NT2/D1 (cell line): ENCODE results near the gene TRPM5.
A peak's percentile ranks its signal among the peaks of the same experiment; 100 is the strongest.

Experiments used
- DNase-seq: peaks from one replicate; pipeline ENCODE4 v3.0.0-alpha.2; 2011; ENCODE audit warnings: low read depth, low spot score
- H3K27me3 ChIP-seq: 2 replicates; pipeline ENCODE4 v1.6.0; 2011; ENCODE audit warnings: mild to moderate bottlenecking; ENCODE audit not compliant: insufficient read length, insufficient read depth
- H3K36me3 ChIP-seq: 2 replicates; pipeline ENCODE4 v1.6.1; 2011; ENCODE audit warnings: mild to moderate bottlenecking, low read length, mixed read lengths; ENCODE audit not compliant: insufficient read depth, insufficient read length
- H3K4me1 ChIP-seq: 2 replicates; pipeline ENCODE4 v1.5.1; 2011; ENCODE audit not compliant: insufficient read depth, insufficient read length
- H3K4me3 ChIP-seq: 2 replicates; pipeline ENCODE4 v1.5.1; 2011; ENCODE audit warnings: low read depth; ENCODE audit not compliant: insufficient read length
- H3K9ac ChIP-seq: 2 replicates; pipeline ENCODE4 v1.6.0; 2011; ENCODE audit warnings: low read depth; ENCODE audit not compliant: insufficient read length
- H3K9me3 ChIP-seq: 2 replicates; pipeline ENCODE4 v1.5.1; 2011; ENCODE audit warnings: mild to moderate bottlenecking, low read length; ENCODE audit not compliant: insufficient read depth
- SUZ12 ChIP-seq: IDR thresholded peaks from 2 replicates; pipeline ENCODE4 v1.6.1; 2011; ENCODE audit not compliant: insufficient read length, insufficient read depth; ENCODE audit errors: extremely low read depth
- YY1 ChIP-seq: IDR thresholded peaks from 2 replicates; pipeline ENCODE4 v1.6.1; 2011; ENCODE audit not compliant: insufficient read length, insufficient read depth
- ZNF274 ChIP-seq: IDR thresholded peaks from 2 replicates; pipeline ENCODE4 v1.6.1; 2011; ENCODE audit warnings: mild to moderate bottlenecking, low read depth, low read length

Gene TRPM5

GRCh38 chr11:2401436-2401984 is 42.8 kb downstream of the TRPM5 start:
- no peak for DNase-seq
- TF ChIP-seq ZNF274: no peak
- Histone ChIP-seq H3K4me3 (peak overlapping the region; percentile 100), H3K4me1 (peaks cover 17% of the 10 kb centered on the region), H3K9ac (peak overlapping the region; percentile 99), H3K9me3 (no peaks in the 10 kb centered on the region), H3K27me3 (no peaks in the 10 kb centered on the region), H3K36me3 (peaks cover 60% of the 10 kb centered on the region)

GRCh38 chr11:2400762-2401435 is 43.4 kb downstream of the TRPM5 start:
- Histone ChIP-seq H3K36me3 (peaks cover 66% of the 10 kb centered on the region), H3K9me3 (no peaks in the 10 kb centered on the region), H3K9ac (peak overlapping the region; percentile 99), H3K27me3 (no peaks in the 10 kb centered on the region), H3K4me1 (peaks cover 16% of the 10 kb centered on the region), H3K4me3 (peak overlapping the region; percentile 100)
- DNase-seq: no peak
- no peak for TF ChIP-seq SUZ12
- TF ChIP-seq ZNF274: no peak
- peak; percentile 63 for TF ChIP-seq YY1

- H3K36me3 ChIP-seq: peaks cover 72% of the 10 kb centered on the region
Observed at GRCh38 chr11:2400069-2400761, 44.1 kb downstream of the TRPM5 start, which contains the start of gene TSSC4. TSSC4 (plus strand) TSS chr11:2400750; CDS start chr11:2402634, 1,884 bp downstream.

GRCh38 chr11:2399488-2400068 is 44.7 kb downstream of the TRPM5 start:
- Histone ChIP-seq H3K9ac (peak overlapping the region; percentile 98), H3K36me3 (peaks cover 72% of the 10 kb centered on the region), H3K27me3 (no peaks in the 10 kb centered on the region), H3K4me3 (peak overlapping the region; percentile 93), H3K9me3 (no peaks in the 10 kb centered on the region), H3K4me1 (peaks cover 15% of the 10 kb centered on the region)
- no peak for DNase-seq
- TF ChIP-seq YY1 (no peak), ZNF274 (no peak), SUZ12 (no peak)

More at GRCh38 chr11:2400069-2400761, 44.1 kb downstream of the TRPM5 start, which contains the start of gene TSSC4:
- Histone ChIP-seq H3K9me3 (no peaks in the 10 kb centered on the region), H3K4me1 (peaks cover 15% of the 10 kb centered on the region), H3K9ac (peak within 1 kb of the TSS; percentile 99), H3K27me3 (no peaks in the 10 kb centered on the region), H3K4me3 (peak within 1 kb of the TSS; percentile 100)
- no peak for TF ChIP-seq SUZ12
- no peak for TF ChIP-seq ZNF274
- no peak for TF ChIP-seq YY1
- peak; percentile 100 for DNase-seq

- Histone ChIP-seq H3K27me3 (no peaks in the 10 kb centered on the region), H3K9me3 (no peaks in the 10 kb centered on the region), H3K4me1 (peaks cover 15% of the 10 kb centered on the region), H3K4me3 (peak overlapping the region; percentile 93), H3K9ac (peak overlapping the region; percentile 98), H3K36me3 (peaks cover 72% of the 10 kb centered on the region)
- TF ChIP-seq YY1 (no peak), SUZ12 (no peak), ZNF274 (no peak)
- no peak for DNase-seq
Observed at GRCh38 chr11:2398664-2399355, 45.5 kb downstream of the TRPM5 start.

- no peak for DNase-seq
- no peaks in the 10 kb centered on the region for H3K27me3 ChIP-seq
- no peaks in the 10 kb centered on the region for H3K9me3 ChIP-seq
- H3K4me1 ChIP-seq: peaks cover 14% of the 10 kb centered on the region
- H3K36me3 ChIP-seq: peaks cover 72% of the 10 kb centered on the region
- no peak for TF ChIP-seq YY1
- TF ChIP-seq SUZ12: no peak
- no peak for TF ChIP-seq ZNF274
- H3K9ac ChIP-seq: no peak overlapping the region
- no peak overlapping the region for H3K4me3 ChIP-seq
Observed at GRCh38 chr11:2397005-2397404, 47.3 kb downstream of the TRPM5 start.

GRCh38 chr11:2396471-2396870 is 47.8 kb downstream of the TRPM5 start:
- Histone ChIP-seq H3K4me1 (peaks cover 14% of the 10 kb centered on the region), H3K36me3 (peaks cover 75% of the 10 kb centered on the region), H3K9ac (peak overlapping the region; percentile 21), H3K9me3 (no peaks in the 10 kb centered on the region), H3K27me3 (no peaks in the 10 kb centered on the region), H3K4me3 (no peak overlapping the region)
- DNase-seq: no peak
- TF ChIP-seq ZNF274 (no peak), YY1 (no peak), SUZ12 (no peak)
